ENCODE data around the gene SAA4.

DNA sequence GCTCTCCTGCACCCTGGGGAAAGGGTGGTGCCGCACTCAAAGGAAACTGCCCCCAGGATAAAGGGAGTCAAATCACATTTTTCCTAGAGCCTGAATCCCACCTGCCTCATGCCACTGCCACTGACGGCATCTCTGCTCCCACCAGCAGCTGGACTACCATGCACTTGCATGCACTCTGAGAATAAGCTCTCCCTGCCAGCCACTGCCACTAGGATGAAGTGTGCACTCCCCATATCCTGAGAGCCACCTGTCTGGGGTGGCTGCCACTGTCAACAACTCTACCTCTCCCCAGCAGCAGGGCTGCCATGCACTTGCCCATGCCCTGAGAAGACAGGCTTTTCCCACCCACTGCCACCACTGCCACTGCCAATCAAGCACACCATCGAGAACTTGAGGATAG, 32.4 kb downstream of the SAA4 start:
- TF ChIP-seq EZH2 (IDR thresholded peaks at IDR 0.05; ENCODE audit: low read length): no peak
- TF ChIP-seq CTCF (optimal IDR thresholded peaks at IDR 0.05 in 1 of 3, IDR thresholded peaks at IDR 0.05 in 1 of 3, conservative IDR thresholded peaks at IDR 0.05 in 1 of 3; ENCODE audit: extremely low read depth in 1 of 3, insufficient read depth in 2 of 3, low read length in 3 of 3): no peak
